Caki2 (cell line): ENCODE data around the gene RNF128. TPM values are rescaled to one million over a fixed set of nuclear protein-coding genes. Genes with fewer than 3 reads are reported as not detected.

Experiments used
- total RNA-seq: library from RNA; depleted of rRNA; stranded (reverse); fragments of >200 nt; shearing (Covaris generic); gene quantifications from 2 replicates; pipeline ENCODE4 v1.2.3, GENCODE V29; 2014; ENCODE audit warnings: low replicate concordance; rRNA removed

Gene RNF128
- total RNA-seq, 1 experiment from 2014 or later = 10.6 TPM

Other genes with a start within 250 kb of the RNF128 start
- 5.0 and 6.0 TPM in 2 replicates for gene RADX, start 114.7 kb upstream of the RNF128 start, total RNA-seq
- gene TBC1D8B, start 76.0 kb downstream of the RNF128 start, total RNA-seq = 5.0 and 6.2 TPM in 2 replicates
- not detected in 2 replicates for gene RIPPLY1, start 176.6 kb downstream of the RNF128 start, total RNA-seq
- gene CLDN2, start 193.7 kb downstream of the RNF128 start, total RNA-seq = 23.0 and 26.3 TPM in 2 replicates